GM18502 (cell line): Measurements from ENCODE around the gene ARSJ.

Experiments
- ATAC-seq: cut with Tn5 transposase; IDR thresholded peaks from one replicate; pipeline ENCODE4 v1.9.1; 2021; ENCODE audit warnings: mild to moderate bottlenecking; ENCODE audit not compliant: unreplicated experiment, poor library complexity

ARSJ gene

DNA sequence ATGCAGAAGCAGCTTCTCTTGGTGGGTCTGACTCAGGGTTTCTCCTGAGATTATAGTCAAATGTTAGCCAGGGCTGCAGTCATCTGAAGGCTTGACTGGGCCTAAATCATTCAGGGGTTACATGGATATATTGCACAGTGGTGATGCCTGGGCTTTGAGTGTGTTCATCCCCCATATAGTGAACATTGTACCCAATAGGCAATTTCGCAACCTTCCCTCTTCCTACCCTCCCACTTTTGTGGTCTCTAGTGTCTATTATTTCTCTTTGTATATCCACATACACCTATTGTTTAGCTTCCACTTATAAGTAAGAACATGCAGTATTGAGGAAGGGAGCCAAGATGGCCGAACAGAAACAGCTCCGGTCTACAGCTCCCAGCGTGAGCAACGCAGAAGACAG is 127.6 kb downstream of the ARSJ start:
- no peak for ATAC-seq
